ENCODE results near the gene MSH4.

GRCh38 chr1:75845576-75845975 lies 48.9 kb downstream of the MSH4 start:
- TF ChIP-seq CTCF (IDR thresholded peaks at IDR 0.05): no peak
- TF ChIP-seq POLR2A (IDR thresholded peaks at IDR 0.05): no peak
